ENCODE measurements around the gene MAPK12. TPM values are rescaled to one million over a fixed set of nuclear protein-coding genes. Genes with fewer than 3 reads are reported as not detected.

Gene MAPK12
- total and polyA plus RNA-seq, 9 of the 15 experiments (the other 6 are each of a cell fraction or from before 2014, with no cell fraction given): 0.79 to 71.5 (median 32.8) TPM

GRCh38 chr22:50261615-50262459 is at the start of gene MAPK12 (continued):
- TF ChIP-seq, protein P1, sequence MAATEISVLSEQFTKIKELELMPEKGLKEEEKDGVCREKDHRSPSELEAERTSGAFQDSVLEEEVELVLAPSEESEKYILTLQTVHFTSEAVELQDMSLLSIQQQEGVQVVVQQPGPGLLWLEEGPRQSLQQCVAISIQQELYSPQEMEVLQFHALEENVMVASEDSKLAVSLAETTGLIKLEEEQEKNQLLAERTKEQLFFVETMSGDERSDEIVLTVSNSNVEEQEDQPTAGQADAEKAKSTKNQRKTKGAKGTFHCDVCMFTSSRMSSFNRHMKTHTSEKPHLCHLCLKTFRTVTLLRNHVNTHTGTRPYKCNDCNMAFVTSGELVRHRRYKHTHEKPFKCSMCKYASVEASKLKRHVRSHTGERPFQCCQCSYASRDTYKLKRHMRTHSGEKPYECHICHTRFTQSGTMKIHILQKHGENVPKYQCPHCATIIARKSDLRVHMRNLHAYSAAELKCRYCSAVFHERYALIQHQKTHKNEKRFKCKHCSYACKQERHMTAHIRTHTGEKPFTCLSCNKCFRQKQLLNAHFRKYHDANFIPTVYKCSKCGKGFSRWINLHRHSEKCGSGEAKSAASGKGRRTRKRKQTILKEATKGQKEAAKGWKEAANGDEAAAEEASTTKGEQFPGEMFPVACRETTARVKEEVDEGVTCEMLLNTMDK (IDR thresholded peaks at IDR 0.05; ENCODE audit: borderline replicate concordance, insufficient read depth, low read depth, low read length, poor library complexity, severe bottlenecking): no peak
- TF ChIP-seq XRCC4 (IDR thresholded peaks at IDR 0.05; ENCODE audit: extremely low read depth, insufficient read depth, insufficient read length) (no peak), ZNF830 (CRISPR knock-in tag; IDR thresholded peaks at IDR 0.05) (no peak), PPARD (CRISPR knock-in tag; IDR thresholded peaks at IDR 0.05) (no peak), ERF (CRISPR knock-in tag; IDR thresholded peaks at IDR 0.05) (no peak), ZNF77 (CRISPR knock-in tag; IDR thresholded peaks at IDR 0.05) (no peak), POLR2AphosphoS5 (IDR thresholded peaks at IDR 0.05; ENCODE audit: control insufficient read depth, insufficient read depth, low read depth, low read length) (no peak), GTF2F1 (IDR thresholded peaks at IDR 0.05; ENCODE audit: low read depth, low read length) (no peak), ZNF609 (CRISPR knock-in tag; IDR thresholded peaks at IDR 0.05; ENCODE audit: borderline replicate concordance) (no peak), CREB1 (IDR thresholded peaks at IDR 0.05) (no peak), CREB1 (CRISPR knock-in tag; IDR thresholded peaks at IDR 0.05) (no peak), ZNF507 (tag; conservative IDR thresholded peaks at IDR 0.05) (no peak), PKNOX1 (IDR thresholded peaks at IDR 0.05) (no peak), NCOA1 (IDR thresholded peaks at IDR 0.05; ENCODE audit: low read depth) (no peak), BHLHE40 (IDR thresholded peaks at IDR 0.05; ENCODE audit: low read length) (peak; percentile 66), GTF2B (IDR thresholded peaks at IDR 0.05; ENCODE audit: extremely low read depth, insufficient read length) (no peak), TAF7 (tag; IDR thresholded peaks at IDR 0.05) (no peak)
- TF ChIP-seq, protein P2, sequence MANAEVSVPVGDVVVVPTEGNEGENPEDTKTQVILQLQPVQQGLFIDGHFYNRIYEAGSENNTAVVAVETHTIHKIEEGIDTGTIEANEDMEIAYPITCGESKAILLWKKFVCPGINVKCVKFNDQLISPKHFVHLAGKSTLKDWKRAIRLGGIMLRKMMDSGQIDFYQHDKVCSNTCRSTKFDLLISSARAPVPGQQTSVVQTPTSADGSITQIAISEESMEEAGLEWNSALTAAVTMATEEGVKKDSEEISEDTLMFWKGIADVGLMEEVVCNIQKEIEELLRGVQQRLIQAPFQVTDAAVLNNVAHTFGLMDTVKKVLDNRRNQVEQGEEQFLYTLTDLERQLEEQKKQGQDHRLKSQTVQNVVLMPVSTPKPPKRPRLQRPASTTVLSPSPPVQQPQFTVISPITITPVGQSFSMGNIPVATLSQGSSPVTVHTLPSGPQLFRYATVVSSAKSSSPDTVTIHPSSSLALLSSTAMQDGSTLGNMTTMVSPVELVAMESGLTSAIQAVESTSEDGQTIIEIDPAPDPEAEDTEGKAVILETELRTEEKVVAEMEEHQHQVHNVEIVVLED (CRISPR knock-in tag; IDR thresholded peaks at IDR 0.05): no peak
